Spleen (tissue), 7 donors: ENCODE measurements around the gene POLA1.

Experiments
- POLR2A ChIP-seq, 3 donors: fragments of 450-650 bp; IDR thresholded peaks; one replicate each; pipeline ENCODE4 v1.5.1; 2017; ENCODE audit warnings: antibody characterized with exemption in 3 of 3, mild to moderate bottlenecking in 1 of 3
- POLR2AphosphoS5 ChIP-seq, 3 donors: sonication (generic); formaldehyde crosslinking; IDR thresholded peaks; one replicate each; pipeline ENCODE4 v1.5.1; 2017; ENCODE audit warnings: antibody characterized with exemption in 3 of 3
- TF ChIP-seq, protein P1 (sequence below), 11 experiments: fragments of 200-600 bp in 7 of 11; fragments of 450-650 bp in 4 of 11; sonication (generic) in 4 of 11; IDR thresholded peaks in 8 of 11; conservative IDR thresholded peaks in 3 of 11; 1 replicate in 7 of 11; 2 replicates in 4 of 11; pipeline versions ENCODE4 v1.4.0 to v1.8.0; 2016 to 2021; ENCODE audit warnings: antibody characterized with exemption in 11 of 11, inconsistent platforms in 4 of 11, mild to moderate bottlenecking in 1 of 11
- donor health status: DM: no; HTN: no; CAD: no; lungs with moderate emphysema.
- donor health status: DM: no; HTN: no; CAD: no.
- donor health status: DM: no; HTN: no; CAD: no.

DNA sequence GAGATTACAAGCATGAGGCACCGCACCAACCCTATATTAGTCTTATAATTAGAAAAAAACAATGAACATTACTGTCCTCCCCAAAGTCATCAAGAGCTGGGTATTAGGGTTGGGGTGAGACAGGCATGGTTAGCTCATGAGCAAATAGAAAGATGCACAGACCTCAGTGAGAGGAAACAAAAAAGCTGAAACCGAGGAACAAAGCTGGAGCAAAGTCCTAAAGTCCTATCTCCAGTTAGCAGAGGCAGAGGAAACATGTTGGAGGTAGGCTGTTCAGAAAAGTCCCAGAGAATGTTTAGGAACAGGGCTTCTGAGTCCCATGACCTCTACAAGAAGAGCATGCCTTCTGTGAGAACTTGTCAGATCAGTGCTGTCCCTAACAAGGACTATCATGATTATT is 41.9 kb upstream of the POLA1 start:
- TF ChIP-seq, protein P1, sequence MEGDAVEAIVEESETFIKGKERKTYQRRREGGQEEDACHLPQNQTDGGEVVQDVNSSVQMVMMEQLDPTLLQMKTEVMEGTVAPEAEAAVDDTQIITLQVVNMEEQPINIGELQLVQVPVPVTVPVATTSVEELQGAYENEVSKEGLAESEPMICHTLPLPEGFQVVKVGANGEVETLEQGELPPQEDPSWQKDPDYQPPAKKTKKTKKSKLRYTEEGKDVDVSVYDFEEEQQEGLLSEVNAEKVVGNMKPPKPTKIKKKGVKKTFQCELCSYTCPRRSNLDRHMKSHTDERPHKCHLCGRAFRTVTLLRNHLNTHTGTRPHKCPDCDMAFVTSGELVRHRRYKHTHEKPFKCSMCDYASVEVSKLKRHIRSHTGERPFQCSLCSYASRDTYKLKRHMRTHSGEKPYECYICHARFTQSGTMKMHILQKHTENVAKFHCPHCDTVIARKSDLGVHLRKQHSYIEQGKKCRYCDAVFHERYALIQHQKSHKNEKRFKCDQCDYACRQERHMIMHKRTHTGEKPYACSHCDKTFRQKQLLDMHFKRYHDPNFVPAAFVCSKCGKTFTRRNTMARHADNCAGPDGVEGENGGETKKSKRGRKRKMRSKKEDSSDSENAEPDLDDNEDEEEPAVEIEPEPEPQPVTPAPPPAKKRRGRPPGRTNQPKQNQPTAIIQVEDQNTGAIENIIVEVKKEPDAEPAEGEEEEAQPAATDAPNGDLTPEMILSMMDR (IDR thresholded peaks at IDR 0.05 in 8 of 11, conservative IDR thresholded peaks at IDR 0.05 in 3 of 11) = no peak
- no peak for TF ChIP-seq POLR2A (IDR thresholded peaks at IDR 0.05)
- no peak for TF ChIP-seq POLR2AphosphoS5 (IDR thresholded peaks at IDR 0.05)
